SU-DHL-6 (cell line): ENCODE data around the gene HEATR1.

Experiments
- H2AFZ ChIP-seq: fragments of 200-600 bp; sonication (generic); 2 replicates; pipeline ENCODE4 v1.6.1; 2014; ENCODE audit warnings: low read depth, mild to moderate bottlenecking, moderate library complexity, mixed read lengths, antibody characterized with exemption, low read length; ENCODE audit not compliant: severe bottlenecking
- H3F3A ChIP-seq: fragments of 200-600 bp; shearing (Covaris generic); 2 replicates; pipeline ENCODE4 v1.6.0; 2016; ENCODE audit warnings: antibody characterized with exemption, mild to moderate bottlenecking; ENCODE audit not compliant: insufficient read depth
- H3K27ac ChIP-seq: fragments of 200-600 bp; sonication (generic); 2 replicates; pipeline ENCODE4 v1.5.1; 2016; ENCODE audit warnings: low read depth, mild to moderate bottlenecking, low read length, moderate library complexity, mixed read lengths
- H3K27me3 ChIP-seq: fragments of 200-600 bp; sonication (generic), shearing (Covaris generic); 2 replicates; pipeline ENCODE4 v1.6.0; 2014; ENCODE audit warnings: mild to moderate bottlenecking, low read length
- H3K36me3 ChIP-seq: fragments of 200-600 bp; sonication (generic); 2 replicates; pipeline ENCODE4 v1.6.1; 2014; ENCODE audit warnings: mild to moderate bottlenecking, low read length, mixed read lengths
- H3K4me2 ChIP-seq: fragments of 300-600, 200-600 bp; shearing (Covaris generic), sonication (generic); 2 replicates; pipeline ENCODE4 v1.6.0; 2014; ENCODE audit warnings: low read length, low read depth, mild to moderate bottlenecking; ENCODE audit not compliant: poor library complexity, severe bottlenecking
- H3K4me3 ChIP-seq: fragments of 200-600 bp; sonication (generic); 2 replicates; pipeline ENCODE4 v1.5.1; 2014; ENCODE audit warnings: antibody characterized with exemption, low read length, mild to moderate bottlenecking, mixed read lengths; ENCODE audit not compliant: insufficient read depth, poor library complexity, severe bottlenecking
- H3K79me2 ChIP-seq: fragments of 200-600 bp; sonication (generic); 2 replicates; pipeline ENCODE4 v1.6.1; 2014; ENCODE audit warnings: mild to moderate bottlenecking, low read length, moderate library complexity; ENCODE audit not compliant: insufficient read depth
- H3K9ac ChIP-seq: fragments of 200-600 bp; sonication (generic); 2 replicates; pipeline ENCODE4 v1.7.0; 2014; ENCODE audit warnings: mild to moderate bottlenecking, low read length
- H3K9me2 ChIP-seq: fragments of 200-600 bp; sonication (generic); replicated peaks from 2 replicates; pipeline ENCODE4 v1.6.1; 2014; ENCODE audit warnings: low read length; ENCODE audit not compliant: insufficient read depth
- H3K9me3 ChIP-seq: fragments of 200-600 bp; sonication (generic); 2 replicates; pipeline ENCODE4 v1.6.1; 2014; ENCODE audit warnings: low read length, mixed read lengths; ENCODE audit not compliant: insufficient read depth
- H4K20me1 ChIP-seq: fragments of 200-600 bp; sonication (generic); 2 replicates; pipeline ENCODE4 v1.6.1; 2014; ENCODE audit warnings: low read depth, mild to moderate bottlenecking, antibody characterized with exemption, low read length, moderate library complexity, mixed read lengths
- CTCF ChIP-seq: fragments of 200-600 bp; sonication (generic); IDR thresholded peaks from one replicate; pipeline ENCODE4 v1.5.1; 2017; ENCODE audit warnings: antibody characterized with exemption, mild to moderate bottlenecking, low read length, moderate library complexity; ENCODE audit not compliant: insufficient read depth, poor library complexity, severe bottlenecking
- EZH2phosphoT487 ChIP-seq: fragments of 200-600 bp; sonication (generic), shearing (Covaris generic); conservative IDR thresholded peaks from 2 replicates; pipeline ENCODE4 v1.6.1; 2018; ENCODE audit warnings: mild to moderate bottlenecking, antibody characterized with exemption, low read length, moderate library complexity, mixed read lengths

Gene HEATR1

GRCh38 chr1:236541710-236542109 lies 62.6 kb downstream of the HEATR1 start:
- Histone ChIP-seq H3K27me3 (no peaks in the 10 kb centered on the region), H3K79me2 (no peaks in the 10 kb centered on the region), H3K9me3 (no peaks in the 10 kb centered on the region), H2AFZ (no peak overlapping the region), H3K27ac (no peak overlapping the region), H3K9ac (no peak overlapping the region), H3K4me3 (no peak overlapping the region), H3K9me2 (no peaks in the 10 kb centered on the region), H3K4me2 (no peak overlapping the region), H3K36me3 (peaks cover 6% of the 10 kb centered on the region; the same call in 1 of the 2 replicates), H4K20me1 (no peaks in the 10 kb centered on the region), H3F3A (no peaks in the 10 kb centered on the region)
- TF ChIP-seq EZH2phosphoT487, result no peak
- TF ChIP-seq CTCF, result no peak

GRCh38 chr1:236540813-236541465 lies 63.4 kb downstream of the HEATR1 start:
- no peak for TF ChIP-seq EZH2phosphoT487
- TF ChIP-seq CTCF, result no peak
- H3K4me2 ChIP-seq, result no peak overlapping the region
- H3K79me2 ChIP-seq, result no peaks in the 10 kb centered on the region
- no peaks in the 10 kb centered on the region for H3K9me3 ChIP-seq
- peaks cover 1% of the 10 kb centered on the region; the same call in 1 of the 2 replicates for H3K36me3 ChIP-seq
- no peaks in the 10 kb centered on the region for H3K9me2 ChIP-seq
- no peaks in the 10 kb centered on the region for H3K27me3 ChIP-seq
- no peak overlapping the region for H3K4me3 ChIP-seq
- no peak overlapping the region for H3K9ac ChIP-seq
- H2AFZ ChIP-seq, result no peak overlapping the region
- no peaks in the 10 kb centered on the region for H4K20me1 ChIP-seq
- H3K27ac ChIP-seq, result no peak overlapping the region
- H3F3A ChIP-seq, result no peaks in the 10 kb centered on the region

- Histone ChIP-seq H3K9ac (no peak overlapping the region), H3K4me3 (no peak overlapping the region), H4K20me1 (no peaks in the 10 kb centered on the region), H2AFZ (no peak overlapping the region), H3K36me3 (no peaks in the 10 kb centered on the region), H3K9me2 (no peaks in the 10 kb centered on the region), H3K4me2 (no peak overlapping the region), H3K9me3 (no peaks in the 10 kb centered on the region), H3K27ac (no peak overlapping the region), H3K27me3 (no peaks in the 10 kb centered on the region), H3F3A (no peaks in the 10 kb centered on the region), H3K79me2 (no peaks in the 10 kb centered on the region)
- TF ChIP-seq EZH2phosphoT487 (no peak), CTCF (no peak)
Measured at GRCh38 chr1:236536540-236536939, 67.8 kb downstream of the HEATR1 start.
